Keratinocyte (primary cell): ENCODE results near the gene RRBP1.

ENCODE experiments used
- EZH2 ChIP-seq: IDR thresholded peaks from one replicate; pipeline ENCODE4 v1.6.1; 2012; ENCODE audit warnings: inconsistent platforms, mild to moderate bottlenecking, low read length, moderate library complexity
- TF ChIP-seq, protein P1 (sequence below), 3 experiments: IDR thresholded peaks in 1 of 3; conservative IDR thresholded peaks in 1 of 3; optimal IDR thresholded peaks in 1 of 3; 2 replicates in 2 of 3; 3 replicates in 1 of 3; pipeline versions ENCODE3 to v1.5.1; 2011; ENCODE audit warnings: low read length in 3 of 3, mild to moderate bottlenecking in 3 of 3, moderate library complexity in 2 of 3, control low read depth in 1 of 3, inconsistent platforms in 1 of 3; ENCODE audit not compliant: insufficient read depth in 2 of 3; ENCODE audit errors: extremely low read depth in 1 of 3

DNA sequence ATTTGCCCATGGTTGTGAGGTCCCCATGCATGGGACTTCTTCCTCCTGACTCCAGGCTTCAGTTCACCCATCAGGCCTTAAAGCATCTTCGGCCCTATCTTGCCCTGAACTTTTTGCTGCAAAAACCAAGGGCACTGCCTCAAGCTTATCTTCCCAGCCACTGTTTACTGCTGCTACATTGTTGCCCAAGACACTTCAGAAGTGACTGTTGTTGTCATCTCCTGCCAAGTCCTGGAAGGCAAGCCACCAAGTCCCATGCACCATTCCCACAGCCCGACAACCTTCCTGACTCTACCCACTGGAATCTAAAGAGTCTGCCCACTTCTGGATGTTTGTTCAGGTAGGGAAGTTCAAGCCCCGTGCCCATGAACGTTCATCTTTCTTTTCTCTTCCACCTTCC lies 30.2 kb upstream of the RRBP1 start:
- TF ChIP-seq, protein P1, sequence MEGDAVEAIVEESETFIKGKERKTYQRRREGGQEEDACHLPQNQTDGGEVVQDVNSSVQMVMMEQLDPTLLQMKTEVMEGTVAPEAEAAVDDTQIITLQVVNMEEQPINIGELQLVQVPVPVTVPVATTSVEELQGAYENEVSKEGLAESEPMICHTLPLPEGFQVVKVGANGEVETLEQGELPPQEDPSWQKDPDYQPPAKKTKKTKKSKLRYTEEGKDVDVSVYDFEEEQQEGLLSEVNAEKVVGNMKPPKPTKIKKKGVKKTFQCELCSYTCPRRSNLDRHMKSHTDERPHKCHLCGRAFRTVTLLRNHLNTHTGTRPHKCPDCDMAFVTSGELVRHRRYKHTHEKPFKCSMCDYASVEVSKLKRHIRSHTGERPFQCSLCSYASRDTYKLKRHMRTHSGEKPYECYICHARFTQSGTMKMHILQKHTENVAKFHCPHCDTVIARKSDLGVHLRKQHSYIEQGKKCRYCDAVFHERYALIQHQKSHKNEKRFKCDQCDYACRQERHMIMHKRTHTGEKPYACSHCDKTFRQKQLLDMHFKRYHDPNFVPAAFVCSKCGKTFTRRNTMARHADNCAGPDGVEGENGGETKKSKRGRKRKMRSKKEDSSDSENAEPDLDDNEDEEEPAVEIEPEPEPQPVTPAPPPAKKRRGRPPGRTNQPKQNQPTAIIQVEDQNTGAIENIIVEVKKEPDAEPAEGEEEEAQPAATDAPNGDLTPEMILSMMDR (optimal IDR thresholded peaks at IDR 0.05 in 1 of 3, IDR thresholded peaks at IDR 0.05 in 1 of 3, conservative IDR thresholded peaks at IDR 0.05 in 1 of 3; ENCODE audit: extremely low read depth in 1 of 3, insufficient read depth in 2 of 3, low read length in 3 of 3), result no peak
- TF ChIP-seq EZH2, result no peak
